Left lung (tissue), 10 donors: ENCODE data around the gene ACAP1. TPM values are rescaled to one million over a fixed set of nuclear protein-coding genes. Genes with fewer than 3 reads are reported as not detected.

Source experiments
- ATAC-seq: fragments of 200-7000 bp; cut with Tn5 transposase; one replicate; pipeline ENCODE4 v1.9.1; 2020; ENCODE audit warnings: moderate library complexity
- DNase-seq, 4 donors: peaks; one replicate each; pipeline ENCODE4 v3.0.0-alpha.2; 2013 to 2020
- H3K27ac ChIP-seq, 2 donors: fragments of 200-600 bp; sonication (generic) in 1 of 2; one replicate each; pipeline versions ENCODE4 v1.5.0 to v1.8.0; 2020 to 2021
- H3K27me3 ChIP-seq, 2 donors: fragments of 200-600 bp; sonication (generic) in 1 of 2; one replicate each; pipeline versions ENCODE4 v1.5.0 to v1.8.0; 2020 to 2021
- H3K36me3 ChIP-seq, 2 donors: fragments of 200-600 bp; sonication (generic) in 1 of 2; one replicate each; pipeline versions ENCODE4 v1.5.0 to v1.8.0; 2020 to 2021
- H3K4me1 ChIP-seq, 2 donors: fragments of 200-600 bp; one replicate each; pipeline ENCODE4 v1.8.0; 2021
- H3K4me3 ChIP-seq, 2 donors: fragments of 200-600 bp; sonication (generic) in 1 of 2; one replicate each; pipeline versions ENCODE4 v1.5.0 to v1.8.0; 2020 to 2021; ENCODE audit warnings: mild to moderate bottlenecking in 1 of 2
- H3K9me3 ChIP-seq, 2 donors: fragments of 200-600 bp; sonication (generic) in 1 of 2; one replicate each; pipeline versions ENCODE4 v1.5.0 to v1.8.0; 2020 to 2021
- intact Hi-C, 2 donors: fragments of 100-400 bp; cut with DNase I; formaldehyde crosslinking; loops; one replicate each; pipeline versions ENCODE4 v1.11.2 to v1.14.2; 2022
- polyA plus RNA-seq, 6 donors: library from polyadenylated mRNA; unstranded; fragments of 120-200 nt; gene quantifications; one replicate each; pipeline ENCODE4 v1.2.1, GENCODE V29; 2013; ENCODE audit not compliant: insufficient read length in 6 of 6
- total RNA-seq, 2 donors: library from RNA; stranded (reverse); fragmentation: NEBNext Ultra II Directional; extraction: Animal tissue kit (Norgen Biotek cat#: 25700); gene quantifications; one replicate each; pipeline ENCODE4 v1.2.1, GENCODE V29; 2021
- TF ChIP-seq, protein P1 (sequence below), 2 donors: fragments of 200-600 bp; sonication (generic) in 1 of 2; IDR thresholded peaks; one replicate each; pipeline versions ENCODE4 v1.5.0 to v1.8.0; 2021; ENCODE audit warnings: antibody characterized with exemption in 2 of 2
- donor health status: DM: no; HTN: yes; CAD: no.
- donor health status: DM: no; HTN: no; CAD: no.

The ACAP1 gene
- total and polyA plus RNA-seq, 8 donors, result 6.7 to 51.4 (median 9.2) TPM

GRCh38 chr17:7306911-7307685 is 29.2 kb upstream of the ACAP1 start, which contains the start of gene EIF5A:
TSS of gene EIF5A (plus strand) at chr17:7307628. CDS start at chr17:7309636, 2,008 bp downstream.
- intact Hi-C loops, result no loop called here
- H3K4me1 ChIP-seq, result peaks cover 17 to 37% of the 10 kb centered on the region in 2 donors
- peak; percentile 100 for DNase-seq
- TF ChIP-seq, protein P1, sequence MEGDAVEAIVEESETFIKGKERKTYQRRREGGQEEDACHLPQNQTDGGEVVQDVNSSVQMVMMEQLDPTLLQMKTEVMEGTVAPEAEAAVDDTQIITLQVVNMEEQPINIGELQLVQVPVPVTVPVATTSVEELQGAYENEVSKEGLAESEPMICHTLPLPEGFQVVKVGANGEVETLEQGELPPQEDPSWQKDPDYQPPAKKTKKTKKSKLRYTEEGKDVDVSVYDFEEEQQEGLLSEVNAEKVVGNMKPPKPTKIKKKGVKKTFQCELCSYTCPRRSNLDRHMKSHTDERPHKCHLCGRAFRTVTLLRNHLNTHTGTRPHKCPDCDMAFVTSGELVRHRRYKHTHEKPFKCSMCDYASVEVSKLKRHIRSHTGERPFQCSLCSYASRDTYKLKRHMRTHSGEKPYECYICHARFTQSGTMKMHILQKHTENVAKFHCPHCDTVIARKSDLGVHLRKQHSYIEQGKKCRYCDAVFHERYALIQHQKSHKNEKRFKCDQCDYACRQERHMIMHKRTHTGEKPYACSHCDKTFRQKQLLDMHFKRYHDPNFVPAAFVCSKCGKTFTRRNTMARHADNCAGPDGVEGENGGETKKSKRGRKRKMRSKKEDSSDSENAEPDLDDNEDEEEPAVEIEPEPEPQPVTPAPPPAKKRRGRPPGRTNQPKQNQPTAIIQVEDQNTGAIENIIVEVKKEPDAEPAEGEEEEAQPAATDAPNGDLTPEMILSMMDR (IDR thresholded peaks at IDR 0.05), result no peak
- H3K9me3 ChIP-seq, result no peaks in the 10 kb centered on the region
- H3K36me3 ChIP-seq, result peaks cover 4 to 30% of the 10 kb centered on the region in 2 donors
- H3K27me3 ChIP-seq, result no peaks in the 10 kb centered on the region
- H3K4me3 ChIP-seq, result peak within 1 kb of the TSS; percentile 89 to 97
- peak; percentile 87 for ATAC-seq
- H3K27ac ChIP-seq, result peak within 1 kb of the TSS; percentile 96

DNA sequence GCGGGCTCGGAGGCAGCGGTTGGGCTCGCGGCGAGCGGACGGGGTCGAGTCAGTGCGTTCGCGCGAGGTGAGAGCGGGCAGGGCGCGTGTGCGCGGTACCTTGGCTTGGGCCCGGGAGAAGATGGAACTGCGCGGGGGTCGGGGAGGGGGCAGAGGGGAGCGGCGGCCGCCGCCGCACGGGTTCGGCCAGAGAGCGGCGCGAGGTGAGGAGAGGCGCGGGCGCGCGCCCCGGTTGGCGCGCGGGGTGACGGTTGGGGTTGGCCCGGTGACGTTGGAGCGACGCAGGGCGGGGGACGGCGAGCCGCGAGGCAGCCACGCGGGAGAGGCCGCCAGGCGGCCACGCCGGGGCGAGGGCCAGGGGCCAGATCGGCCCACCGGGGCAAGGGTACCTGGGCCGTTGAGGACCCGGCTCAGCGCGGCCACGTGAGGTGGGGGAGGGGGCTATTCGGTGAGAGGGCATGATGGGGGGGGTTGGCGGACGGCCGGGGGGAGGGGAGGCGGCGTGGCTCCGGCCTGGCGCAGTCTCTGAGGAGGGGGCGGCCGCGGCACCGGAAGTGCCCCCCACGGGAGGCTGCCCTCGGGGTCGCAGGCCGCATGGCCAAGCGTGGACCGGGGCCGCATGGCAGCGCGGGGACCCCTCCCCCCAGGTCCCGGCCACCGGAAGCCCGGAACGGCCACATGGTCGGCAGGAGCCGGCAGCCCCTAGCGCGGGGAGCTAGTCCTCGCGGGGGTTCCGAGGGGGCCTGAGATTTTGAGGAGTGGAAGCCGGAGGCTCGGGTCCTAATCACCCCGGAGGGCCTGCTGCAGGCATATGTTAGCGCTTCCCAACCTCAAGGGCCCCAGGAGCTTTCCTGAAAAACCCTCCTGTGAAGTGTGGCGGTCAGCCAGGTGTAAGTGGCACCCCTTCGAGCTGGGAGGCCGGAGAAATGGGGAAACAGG is 28.4 kb upstream of the ACAP1 start:
- Histone ChIP-seq H3K27me3 (no peaks in the 10 kb centered on the region), H3K9me3 (no peaks in the 10 kb centered on the region), H3K4me1 (peaks cover 17 to 43% of the 10 kb centered on the region in 2 donors), H3K27ac (peak overlapping the region; percentile 96), H3K36me3 (peaks cover 4 to 39% of the 10 kb centered on the region in 2 donors), H3K4me3 (peak overlapping the region; percentile 89 to 97)
- intact Hi-C loops, result no loop called here
- TF ChIP-seq, protein P1 (IDR thresholded peaks at IDR 0.05), result no peak
- ATAC-seq, result peak; percentile 12
- peak in 2 of 4 donors; percentile 64 to 90 for DNase-seq

GRCh38 chr17:7308625-7309433 is 27.5 kb upstream of the ACAP1 start:
- Histone ChIP-seq H3K36me3 (peaks cover 7 to 48% of the 10 kb centered on the region in 2 donors), H3K4me1 (peaks cover 23 to 51% of the 10 kb centered on the region in 2 donors), H3K9me3 (no peaks in the 10 kb centered on the region), H3K27me3 (no peaks in the 10 kb centered on the region), H3K27ac (peak overlapping the region; percentile 96), H3K4me3 (peak overlapping the region; percentile 89 to 97)
- TF ChIP-seq, protein P1 (IDR thresholded peaks at IDR 0.05), result no peak
- DNase-seq (peak in 2 of 4 donors; percentile 74 to 81), ATAC-seq (peak; percentile 53)
- intact Hi-C loops, result no loop called here

DNA sequence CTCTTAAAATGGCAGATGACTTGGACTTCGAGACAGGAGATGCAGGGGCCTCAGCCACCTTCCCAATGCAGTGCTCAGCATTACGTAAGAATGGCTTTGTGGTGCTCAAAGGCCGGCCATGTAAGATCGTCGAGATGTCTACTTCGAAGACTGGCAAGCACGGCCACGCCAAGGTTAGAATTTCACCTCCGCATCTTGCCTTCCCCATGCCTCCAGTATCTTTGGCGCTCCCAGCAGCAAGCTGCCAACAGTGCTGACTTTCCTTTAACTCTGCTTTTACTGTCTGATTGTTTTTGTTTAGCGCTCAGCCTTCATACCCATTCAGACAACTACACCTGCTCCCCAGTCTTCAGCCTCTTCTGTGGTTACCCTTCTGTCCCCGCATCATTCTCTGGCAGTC is 26.7 kb upstream of the ACAP1 start:
- Histone ChIP-seq H3K4me3 (peak overlapping the region in 1 of 2 donors; percentile 97), H3K27ac (peak overlapping the region; percentile 96), H3K36me3 (peaks cover 7 to 50% of the 10 kb centered on the region in 2 donors), H3K27me3 (no peaks in the 10 kb centered on the region), H3K9me3 (no peaks in the 10 kb centered on the region), H3K4me1 (peaks cover 29 to 59% of the 10 kb centered on the region in 2 donors)
- DNase-seq, result peak in 1 of 4 donors; percentile 20
- intact Hi-C loops, result no loop called here
- TF ChIP-seq, protein P1 (IDR thresholded peaks at IDR 0.05), result no peak
- no peak for ATAC-seq
